ENCODE measurements around the gene KLHL35.
"Not testable (repeated sequence)": the region's sequence is repeated elsewhere in the genome, so short reads cannot be mapped to it uniquely, and the experiment has no call there.

KLHL35 gene

DNA sequence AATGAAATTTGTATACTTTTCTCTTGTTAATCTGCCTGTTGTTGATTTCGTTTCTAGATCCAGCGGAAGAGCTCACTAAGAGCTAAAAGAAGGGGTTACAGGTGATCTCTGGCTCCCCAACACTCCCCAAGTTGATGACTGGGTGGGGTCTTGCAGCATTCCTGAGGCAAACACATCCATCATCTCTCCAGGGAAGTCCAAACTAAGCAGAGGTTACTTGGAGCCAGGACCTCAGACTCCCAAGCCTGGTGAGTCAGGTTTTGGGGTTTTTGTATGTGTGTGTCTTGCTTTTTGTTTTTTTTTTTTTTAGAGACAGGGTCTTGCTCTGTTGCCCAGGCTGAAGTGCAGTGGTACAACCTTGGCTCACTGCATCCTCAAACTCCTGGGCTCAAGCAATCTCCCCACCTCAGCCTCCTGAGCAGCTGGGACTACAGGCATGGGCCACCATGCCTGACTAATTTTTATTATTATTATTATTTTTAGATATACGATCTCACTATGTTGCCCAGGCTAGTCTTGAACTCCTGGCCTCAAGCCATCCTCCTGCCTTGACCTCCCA is 45.2 kb downstream of the KLHL35 start:
- no peak for DNase-seq

DNA sequence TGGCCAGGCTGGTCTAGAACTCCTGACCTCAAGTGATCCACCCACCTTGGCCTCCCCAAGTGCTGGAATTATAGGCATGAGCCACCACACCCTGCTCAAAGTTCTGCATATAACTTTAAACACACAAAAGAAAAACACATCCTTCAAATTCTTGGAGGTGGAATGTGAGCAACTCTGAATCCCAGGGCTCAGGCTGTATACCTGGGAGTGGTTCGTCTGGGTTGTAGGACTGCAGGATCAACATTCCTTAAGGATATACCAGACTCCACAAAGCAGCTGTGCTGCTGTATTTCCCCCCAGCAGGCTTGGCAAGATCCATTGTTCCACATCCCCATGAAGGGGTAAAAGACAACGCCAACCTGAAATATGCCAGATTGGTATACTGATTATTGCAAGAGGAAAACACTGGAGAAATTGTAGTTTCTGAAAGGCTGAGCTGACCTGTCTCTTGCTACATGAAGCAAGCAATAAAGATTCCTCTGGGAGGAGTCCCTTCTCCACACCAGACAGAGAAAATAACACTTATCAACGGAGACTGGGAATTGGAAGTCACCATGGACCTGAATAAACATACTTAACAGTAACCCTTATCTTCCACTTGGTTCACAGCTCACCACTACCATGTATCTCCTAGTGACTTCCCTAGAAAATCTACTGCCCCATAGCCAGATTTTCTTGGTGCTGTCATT is 45.9 kb downstream of the KLHL35 start:
- no peak for DNase-seq

DNA sequence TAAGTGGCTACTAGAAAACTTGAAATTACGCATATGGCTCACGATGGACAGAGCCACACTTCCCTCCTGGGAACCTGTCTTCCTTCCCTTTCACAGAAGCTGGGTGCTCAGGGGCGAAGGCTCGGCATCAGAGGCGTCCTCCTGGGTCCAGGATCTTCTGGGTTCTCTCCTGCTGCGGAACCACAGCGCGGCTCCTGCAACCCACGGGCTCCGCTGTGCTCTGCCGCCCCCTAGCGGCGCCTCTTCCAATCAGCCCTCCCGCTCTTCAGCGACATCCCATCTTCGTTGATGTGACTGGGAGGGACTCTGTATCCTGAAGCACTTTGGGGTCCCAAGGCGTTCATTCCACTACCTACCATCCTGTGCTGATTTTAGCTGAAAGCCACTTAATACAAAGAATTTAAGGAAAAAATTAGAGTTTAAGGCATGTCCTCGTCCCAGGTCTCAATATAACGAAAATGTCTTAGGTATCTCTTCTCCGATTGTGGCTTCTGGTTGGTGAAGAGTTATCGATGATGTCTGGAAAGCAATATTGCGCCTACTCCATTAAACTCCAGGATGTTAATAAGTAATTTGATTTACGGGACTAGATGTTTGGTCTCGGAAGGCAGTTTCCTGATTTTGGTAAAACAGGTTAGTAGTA is 48.4 kb downstream of the KLHL35 start:
- peak in 1 of 2 experiments; percentile 15 for DNase-seq

DNA sequence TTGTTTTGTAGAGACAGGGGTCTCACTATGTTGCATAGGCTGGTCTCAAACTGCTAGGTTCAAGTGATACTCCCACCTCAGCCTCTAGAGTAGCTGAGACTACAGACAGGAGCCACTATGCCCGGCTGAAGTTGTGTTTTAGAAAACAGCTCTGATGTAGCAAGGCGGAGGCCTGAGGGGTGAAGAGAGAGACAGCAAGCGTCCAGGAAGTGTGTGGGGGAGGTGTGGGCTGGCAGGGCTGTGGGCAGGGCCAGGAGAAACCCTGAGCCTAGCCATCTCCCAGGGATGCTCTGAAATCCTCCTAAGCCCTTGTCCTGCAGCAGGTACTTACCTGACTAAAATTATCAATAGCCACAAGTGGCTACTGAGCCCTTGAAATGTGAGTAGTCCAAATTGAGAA is 49.8 kb downstream of the KLHL35 start:
- no peak for DNase-seq

GRCh38 chr11:75380716-75381420 is 52.1 kb downstream of the KLHL35 start:
- no peak for DNase-seq

DNA sequence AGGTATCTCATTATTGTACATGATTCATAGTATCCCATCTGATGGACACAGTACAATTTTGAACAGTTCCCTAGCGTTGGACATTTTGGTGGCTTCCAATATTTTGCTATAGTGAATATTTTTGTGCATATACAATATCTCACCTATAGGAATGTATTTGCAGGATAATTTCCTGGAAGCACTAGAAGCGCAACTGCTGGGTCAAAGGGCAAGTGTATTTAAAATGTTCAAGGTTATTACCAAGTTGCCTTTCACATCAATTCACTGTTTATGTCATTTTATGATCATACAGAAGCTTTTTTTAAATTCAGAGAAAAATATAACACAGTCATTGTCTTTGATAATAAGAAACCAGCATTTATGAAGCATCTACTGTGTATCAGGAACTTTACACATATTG is 52.8 kb downstream of the KLHL35 start:
- no peak for DNase-seq

- not testable (repeated sequence) for DNase-seq
These were observed 54.2 kb downstream of the KLHL35 start for GRCh38 chr11:75378776-75379175.

GRCh38 chr11:75376175-75376574 is 56.8 kb downstream of the KLHL35 start:
- no peak for DNase-seq

GRCh38 chr11:75375626-75376025 is 57.4 kb downstream of the KLHL35 start:
- DNase-seq = no peak

DNA sequence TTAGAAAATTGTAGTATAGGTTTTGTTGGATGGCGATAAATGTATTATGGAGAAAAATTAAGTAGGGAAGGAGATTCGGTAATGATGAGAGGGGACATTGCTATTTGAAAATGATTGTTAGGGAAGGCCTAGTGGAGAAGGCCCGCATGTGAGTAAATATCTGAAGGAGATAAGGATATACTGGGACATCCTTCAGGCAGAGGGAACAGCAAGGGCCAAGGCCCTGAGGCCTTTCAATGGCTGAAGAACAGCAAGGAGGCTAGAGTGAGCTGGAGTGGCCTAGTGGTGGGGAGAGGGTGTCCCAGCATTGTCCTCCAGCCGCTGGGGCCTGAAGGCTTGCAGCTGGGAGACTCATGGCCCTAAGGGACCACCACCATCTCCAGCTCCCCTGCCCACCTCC is 58.4 kb downstream of the KLHL35 start:
- no peak for DNase-seq

GRCh38 chr11:75373201-75373600 is 59.8 kb downstream of the KLHL35 start:
- DNase-seq = no peak
